Caco-2 (cell line): Measurements from ENCODE around the gene LPAR1. TPM values are rescaled to one million over a fixed set of nuclear protein-coding genes. Genes with fewer than 3 reads are reported as not detected.

Experiments
- BruUV-seq: library from RNA; stranded (reverse); fragments of 400-500 nt; replicated peaks from 2 replicates; lab custom pipeline; 2021; lab: Mats Ljungman, UMichigan
- CTCF ChIA-PET: fragments of 300-600 bp; sonication (Branson Sonifier 250); formaldehyde crosslinking; loops from one replicate; lab custom pipeline; 2022; ENCODE audit warnings: antibody characterized with exemption; lab: Charles Lee
- POLR2A ChIA-PET: fragments of 300-600 bp; sonication (Branson Sonifier 250); formaldehyde crosslinking; loops from one replicate; lab custom pipeline; 2022; ENCODE audit warnings: antibody characterized with exemption; lab: Charles Lee
- DNase-seq, 2 experiments: peaks; one replicate each; pipeline versions ENCODE4 v3.0.0 to v3.0.0-alpha.2; 2020 to 2022
- H3K27me3 ChIP-seq: replicated peaks from 2 replicates; pipeline ENCODE4 v1.6.0; 2011; ENCODE audit warnings: low read length; ENCODE audit not compliant: control insufficient read depth, insufficient read depth
- H3K36me3 ChIP-seq: 2 replicates; pipeline ENCODE4 v1.5.1; 2011; ENCODE audit warnings: low read length; ENCODE audit not compliant: control insufficient read depth, insufficient read depth
- H3K4me1 ChIP-seq: fragments of 250-450 bp; sonication (Bioruptor Pico); 2 replicates; pipeline ENCODE4 v1.5.1; 2020; ENCODE audit warnings: mild to moderate bottlenecking
- H3K4me3 ChIP-seq: 2 replicates; pipeline ENCODE4 v1.5.1; 2011; ENCODE audit warnings: low read depth, mild to moderate bottlenecking, control low read depth, low read length
- H3K9me3 ChIP-seq: fragments of 250-450 bp; sonication (Bioruptor Pico); 2 replicates; pipeline ENCODE4 v1.5.1; 2020; ENCODE audit warnings: mild to moderate bottlenecking, moderate library complexity
- H3K27ac Mint-ChIP-seq: one replicate; pipeline ENCODE4 v1.8.0; 2022; ENCODE audit warnings: mixed read lengths; ENCODE audit not compliant: unreplicated experiment
- H3K27me3 Mint-ChIP-seq: one replicate; pipeline ENCODE4 v1.8.0; 2022; ENCODE audit warnings: mixed read lengths; ENCODE audit not compliant: insufficient read depth, unreplicated experiment
- H3K36me3 Mint-ChIP-seq: one replicate; pipeline ENCODE4 v1.8.0; 2022; ENCODE audit warnings: mild to moderate bottlenecking, mixed read lengths; ENCODE audit not compliant: insufficient read depth, unreplicated experiment
- H3K4me1 Mint-ChIP-seq: one replicate; pipeline ENCODE4 v1.8.0; 2022; ENCODE audit warnings: low read depth, mixed read lengths; ENCODE audit not compliant: unreplicated experiment
- H3K4me3 Mint-ChIP-seq: one replicate; pipeline ENCODE4 v1.8.0; 2022; ENCODE audit warnings: mild to moderate bottlenecking, moderate library complexity, mixed read lengths; ENCODE audit not compliant: unreplicated experiment
- H3K9me3 Mint-ChIP-seq: one replicate; pipeline ENCODE4 v1.8.0; 2022; ENCODE audit warnings: mixed read lengths; ENCODE audit not compliant: unreplicated experiment
- intact Hi-C: fragments of 100-400 bp; cut with micrococcal nuclease; formaldehyde crosslinking; loops from one replicate; pipeline ENCODE4 v1.10.0; 2022; ENCODE audit not compliant: unreplicated experiment
- total RNA-seq: library from RNA; stranded (reverse); gene quantifications from 2 replicates; pipeline ENCODE4 v1.2.3, GENCODE V29; 2022
- TF ChIP-seq, protein P1 (sequence below), 2 experiments: fragments of 200-600 bp in 1 of 2; IDR thresholded peaks; 1 replicate in 1 of 2; 2 replicates in 1 of 2; pipeline versions ENCODE4 v1.5.1 to v1.8.0; 2011 to 2022; ENCODE audit warnings: antibody characterized with exemption in 1 of 2, control low read depth in 1 of 2, inconsistent platforms in 1 of 2, low read depth in 1 of 2, low read length in 1 of 2, mild to moderate bottlenecking in 1 of 2, moderate library complexity in 1 of 2; ENCODE audit not compliant: insufficient read depth in 1 of 2, severe bottlenecking in 1 of 2, unreplicated experiment in 1 of 2

LPAR1 gene
- total RNA-seq, 1 experiment from 2014 or later = 20.3 TPM

DNA sequence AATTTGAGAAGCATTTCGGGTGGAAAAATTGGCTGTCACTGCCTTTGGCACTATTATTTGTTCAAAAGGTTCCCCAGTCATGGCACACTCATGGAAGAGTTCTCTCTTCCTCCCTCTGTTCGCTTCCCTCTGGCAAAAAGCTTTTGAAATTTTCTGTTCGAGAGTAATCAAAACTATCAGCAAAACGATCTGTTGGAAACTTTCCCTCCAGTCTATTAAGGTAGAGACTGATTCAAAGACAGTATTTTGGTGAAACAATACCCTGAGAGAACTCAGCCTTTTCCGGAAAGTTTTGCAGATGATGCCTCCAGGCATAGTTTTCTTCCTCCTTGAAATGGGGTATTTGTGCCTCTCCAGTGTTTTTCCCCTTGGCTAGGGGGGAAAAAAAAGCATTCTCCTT is 3.6 kb upstream of the LPAR1 start:
- H3K36me3 Mint-ChIP-seq = peaks cover 6% of the 10 kb centered on the region
- no TSS peak for BruUV-seq
- DNase-seq = no peak
- peaks cover 6% of the 10 kb centered on the region for H3K4me1 Mint-ChIP-seq
- intact Hi-C loops = no loop called here
- Histone ChIP-seq H3K4me3 (no peak overlapping the region), H3K4me1 (no peaks in the 10 kb centered on the region), H3K27me3 (no peaks in the 10 kb centered on the region), H3K9me3 (no peaks in the 10 kb centered on the region), H3K36me3 (no peaks in the 10 kb centered on the region)
- H3K9me3 Mint-ChIP-seq = no peaks in the 10 kb centered on the region
- TF ChIP-seq, protein P1, sequence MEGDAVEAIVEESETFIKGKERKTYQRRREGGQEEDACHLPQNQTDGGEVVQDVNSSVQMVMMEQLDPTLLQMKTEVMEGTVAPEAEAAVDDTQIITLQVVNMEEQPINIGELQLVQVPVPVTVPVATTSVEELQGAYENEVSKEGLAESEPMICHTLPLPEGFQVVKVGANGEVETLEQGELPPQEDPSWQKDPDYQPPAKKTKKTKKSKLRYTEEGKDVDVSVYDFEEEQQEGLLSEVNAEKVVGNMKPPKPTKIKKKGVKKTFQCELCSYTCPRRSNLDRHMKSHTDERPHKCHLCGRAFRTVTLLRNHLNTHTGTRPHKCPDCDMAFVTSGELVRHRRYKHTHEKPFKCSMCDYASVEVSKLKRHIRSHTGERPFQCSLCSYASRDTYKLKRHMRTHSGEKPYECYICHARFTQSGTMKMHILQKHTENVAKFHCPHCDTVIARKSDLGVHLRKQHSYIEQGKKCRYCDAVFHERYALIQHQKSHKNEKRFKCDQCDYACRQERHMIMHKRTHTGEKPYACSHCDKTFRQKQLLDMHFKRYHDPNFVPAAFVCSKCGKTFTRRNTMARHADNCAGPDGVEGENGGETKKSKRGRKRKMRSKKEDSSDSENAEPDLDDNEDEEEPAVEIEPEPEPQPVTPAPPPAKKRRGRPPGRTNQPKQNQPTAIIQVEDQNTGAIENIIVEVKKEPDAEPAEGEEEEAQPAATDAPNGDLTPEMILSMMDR (IDR thresholded peaks at IDR 0.05; ENCODE audit: insufficient read depth in 1 of 2, low read depth in 1 of 2, low read length in 1 of 2, severe bottlenecking in 1 of 2, unreplicated experiment in 1 of 2) = no peak
- no peak overlapping the region for H3K27ac Mint-ChIP-seq
- ChIA-PET POLR2A (no interaction called here), CTCF (no interaction called here)
- no peaks in the 10 kb centered on the region for H3K27me3 Mint-ChIP-seq
- H3K4me3 Mint-ChIP-seq = no peak overlapping the region

- no peak overlapping the region for H3K4me3 Mint-ChIP-seq
- Histone ChIP-seq H3K27me3 (no peaks in the 10 kb centered on the region), H3K36me3 (no peaks in the 10 kb centered on the region), H3K9me3 (no peaks in the 10 kb centered on the region), H3K4me3 (no peak overlapping the region), H3K4me1 (peaks cover 7% of the 10 kb centered on the region; the same call in 1 of the 2 replicates)
- H3K27ac Mint-ChIP-seq = no peak overlapping the region
- intact Hi-C loops = no loop called here
- POLR2A ChIA-PET = no interaction called here
- H3K36me3 Mint-ChIP-seq = peaks cover 6% of the 10 kb centered on the region
- TF ChIP-seq, protein P1 (IDR thresholded peaks at IDR 0.05; ENCODE audit: insufficient read depth in 1 of 2, low read depth in 1 of 2, low read length in 1 of 2, severe bottlenecking in 1 of 2, unreplicated experiment in 1 of 2) = no peak
- peaks cover 13% of the 10 kb centered on the region for H3K4me1 Mint-ChIP-seq
- H3K9me3 Mint-ChIP-seq = no peaks in the 10 kb centered on the region
- no peaks in the 10 kb centered on the region for H3K27me3 Mint-ChIP-seq
- no TSS peak for BruUV-seq
- CTCF ChIA-PET = no interaction called here
- no peak for DNase-seq
These were observed 2.2 kb upstream of the LPAR1 start for GRCh38 chr9:111040494-111040893.

- Histone ChIP-seq H3K4me3 (peak overlapping the region; percentile 58), H3K4me1 (peaks cover 9% of the 10 kb centered on the region; the same call in 1 of the 2 replicates), H3K27me3 (no peaks in the 10 kb centered on the region), H3K9me3 (no peaks in the 10 kb centered on the region), H3K36me3 (no peaks in the 10 kb centered on the region)
- intact Hi-C loops = loop anchor here (2.0 to 5.0 kb wide), 5 partner anchors 109 to 361 kb away; no protein-coding TSS in a partner anchor
- H3K4me3 Mint-ChIP-seq = peak overlapping the region; percentile 100
- POLR2A ChIA-PET = interaction anchor here (0.7 kb wide), 2 partner anchors 28 to 339 kb away, joined by 5 to 12 read pairs; no protein-coding TSS in a partner anchor
- H3K36me3 Mint-ChIP-seq = peaks cover 6% of the 10 kb centered on the region
- TF ChIP-seq, protein P1 (IDR thresholded peaks at IDR 0.05; ENCODE audit: insufficient read depth in 1 of 2, low read depth in 1 of 2, low read length in 1 of 2, severe bottlenecking in 1 of 2, unreplicated experiment in 1 of 2) = no peak
- DNase-seq = peak; percentile 40 to 51
- H3K9me3 Mint-ChIP-seq = no peaks in the 10 kb centered on the region
- H3K27ac Mint-ChIP-seq = peak overlapping the region; percentile 95
- BruUV-seq = TSS peak; percentile 33
- no peaks in the 10 kb centered on the region for H3K27me3 Mint-ChIP-seq
- CTCF ChIA-PET = interaction anchor here (0.9 kb wide), 1 partner anchor 12 kb away, joined by 4 read pairs; no protein-coding TSS in a partner anchor
- peaks cover 20% of the 10 kb centered on the region for H3K4me1 Mint-ChIP-seq
These were observed 1.1 kb upstream of the LPAR1 start for GRCh38 chr9:111039231-111039906.
